K562 (cell line): Measurements from ENCODE around the gene RHEB. TPM values are rescaled to one million over a fixed set of nuclear protein-coding genes. Genes with fewer than 3 reads are reported as not detected.
"Not testable (repeated sequence)": the region's sequence is repeated elsewhere in the genome, so short reads cannot be mapped to it uniquely, and the experiment has no call there.

Source experiments
- ATAC-seq: fragments of 200-7000 bp; cut with Tn5 transposase; 3 replicates; pipeline ENCODE4 v1.9.1; 2020; ENCODE audit warnings: moderate library complexity
- BruUV-seq: library from RNA; stranded (reverse); fragments of 400-500 nt; replicated peaks from 2 replicates; lab custom pipeline; 2021; lab: Mats Ljungman, UMichigan
- CTCF ChIA-PET: fragments of 300-600 bp; formaldehyde crosslinking; extraction: SDS; loops from one replicate; lab custom pipeline; 2021; ENCODE audit warnings: low intra/inter-chr PET ratio; lab: Yijun Ruan, JAX
- POLR2A ChIA-PET: fragments of 300-600, 350-650 bp; sonication (Branson Sonifier 250); formaldehyde crosslinking; extraction: SDS; loops from one replicate; lab custom pipeline; 2021; ENCODE audit warnings: antibody characterized with exemption, inconsistent platforms; lab: Yijun Ruan, JAX
- DNase-seq, 4 experiments: peaks; one replicate each; pipeline versions ENCODE4 v3.0.0 to v3.0.0-alpha.2; 2011 to 2018; ENCODE audit warnings: low spot score in 3 of 4, mixed read lengths in 3 of 4; ENCODE audit errors: extremely low read depth in 1 of 4
- FAIRE-seq: peaks from 2 replicates; lab custom pipeline; 2011; peaks lifted over from hg19 to GRCh38; lab: Jason Lieb, UNC
- H2AFZ ChIP-seq: 2 replicates; pipeline ENCODE4 v1.6.0; 2011; ENCODE audit warnings: low read depth, low read length, control low read depth, inconsistent platforms
- H3K27ac ChIP-seq: fragments of 200-600 bp; 3 replicates; pipeline ENCODE4 v1.8.0; 2011; ENCODE audit warnings: low read depth, mild to moderate bottlenecking, control low read depth, inconsistent platforms, low read length, moderate library complexity, mixed read lengths; ENCODE audit errors: extremely low read depth
- H3K27me3 ChIP-seq, 2 experiments: fragments of 300-600 bp in 1 of 2; 2 replicates in 1 of 2; 3 replicates in 1 of 2; pipeline versions ENCODE4 v1.6.0 to v1.8.0; 2011; ENCODE audit warnings: inconsistent platforms in 2 of 2, low read length in 2 of 2, mild to moderate bottlenecking in 1 of 2, mixed read lengths in 1 of 2, moderate library complexity in 1 of 2; ENCODE audit not compliant: control insufficient read depth in 2 of 2, insufficient read depth in 2 of 2
- H3K36me3 ChIP-seq: fragments of 300-600 bp; 3 replicates; pipeline ENCODE4 v1.8.0; 2011; ENCODE audit warnings: mild to moderate bottlenecking, low read length, inconsistent platforms; ENCODE audit not compliant: control insufficient read depth, insufficient read depth
- H3K4me1 ChIP-seq, 2 experiments: fragments of 200-600 bp in 1 of 2; replicated peaks in 1 of 2; 2 replicates in 1 of 2; 3 replicates in 1 of 2; pipeline versions ENCODE4 v1.5.1 to v1.8.0; 2011; ENCODE audit warnings: inconsistent platforms in 2 of 2, low read length in 2 of 2, mild to moderate bottlenecking in 1 of 2, mixed read lengths in 1 of 2, moderate library complexity in 1 of 2; ENCODE audit not compliant: control insufficient read depth in 2 of 2, insufficient read depth in 2 of 2
- H3K4me2 ChIP-seq: 2 replicates; pipeline ENCODE4 v1.6.1; 2011; ENCODE audit warnings: low read length, control low read depth, inconsistent platforms, mixed read lengths; ENCODE audit not compliant: insufficient read depth
- H3K4me3 ChIP-seq: fragments of 200-600 bp; sonication (generic), shearing (Covaris generic); 2 replicates; pipeline ENCODE4 v1.5.1; 2016; ENCODE audit warnings: control low read depth, inconsistent platforms
- H3K79me2 ChIP-seq: fragments of 200-600 bp; 3 replicates; pipeline ENCODE4 v1.8.0; 2011; ENCODE audit warnings: low read length, inconsistent platforms; ENCODE audit not compliant: control insufficient read depth, insufficient read depth
- H3K9ac ChIP-seq, 2 experiments: 2 replicates each; pipeline versions ENCODE4 v1.6.0 to v1.6.1; 2011; ENCODE audit warnings: low read depth in 2 of 2, low read length in 2 of 2, control low read depth in 1 of 2, inconsistent platforms in 1 of 2, mild to moderate bottlenecking in 1 of 2, mixed read lengths in 1 of 2; ENCODE audit not compliant: insufficient read depth in 1 of 2
- H3K9me1 ChIP-seq: one replicate; pipeline ENCODE4 v1.6.0; 2011; ENCODE audit warnings: inconsistent platforms, mild to moderate bottlenecking, low read length, moderate library complexity; ENCODE audit not compliant: control insufficient read depth, insufficient read depth
- H3K9me3 ChIP-seq: replicated peaks from 2 replicates; pipeline ENCODE4 v1.5.1; 2011; ENCODE audit warnings: low read depth, low read length, inconsistent platforms; ENCODE audit not compliant: control insufficient read depth, insufficient read depth
- H4K20me1 ChIP-seq: replicated peaks from 2 replicates; pipeline ENCODE4 v1.6.1; 2011; ENCODE audit warnings: low read length, inconsistent platforms, mixed read lengths; ENCODE audit not compliant: control insufficient read depth, insufficient read depth
- CBX3 ChIP-seq, 2 experiments: IDR thresholded peaks; 1 replicate in 1 of 2; 2 replicates in 1 of 2; pipeline ENCODE4 v1.6.1; 2012; ENCODE audit warnings: inconsistent platforms in 2 of 2, low read length in 2 of 2, borderline replicate concordance in 1 of 2, control low read depth in 1 of 2
- HCFC1 ChIP-seq: IDR thresholded peaks from 2 replicates; pipeline ENCODE4 v1.6.1; 2012; ENCODE audit warnings: low read depth, low read length, improper control_type of control experiment
- HNRNPLL ChIP-seq: fragments of 200-400 bp; formaldehyde crosslinking; IDR thresholded peaks from 2 replicates; pipeline ENCODE4 v1.6.1; 2017; ENCODE audit warnings: low read length, low read depth, mild to moderate bottlenecking; ENCODE audit not compliant: poor library complexity, severe bottlenecking
- RAD21 ChIP-seq, 2 experiments: fragments of 250-450 bp in 1 of 2; fragments of 450-650 bp in 1 of 2; sonication (Bioruptor Pico) in 1 of 2; formaldehyde crosslinking in 1 of 2; IDR thresholded peaks in 1 of 2; conservative IDR thresholded peaks in 1 of 2; 2 replicates each; pipeline versions ENCODE4 v1.4.0 to v1.8.0; 2020 to 2022; ENCODE audit warnings: mild to moderate bottlenecking in 2 of 2, moderate library complexity in 1 of 2
- SIN3B ChIP-seq: fragments of 450-650 bp; IDR thresholded peaks from 2 replicates; pipeline ENCODE4 v1.6.1; 2017; ENCODE audit warnings: low read depth, mild to moderate bottlenecking, moderate library complexity
- SMAD4 ChIP-seq: fragments of 250-450 bp; sonication (Bioruptor Pico); conservative IDR thresholded peaks from 2 replicates; pipeline ENCODE4 v1.8.0; 2021; ENCODE audit warnings: inconsistent platforms, mild to moderate bottlenecking, moderate library complexity
- ZFX ChIP-seq: sonication (generic); formaldehyde crosslinking; IDR thresholded peaks from 2 replicates; pipeline ENCODE4 v1.8.0; 2022; ENCODE audit warnings: mild to moderate bottlenecking, missing genetic modification reagents, moderate library complexity
- ZNF24 ChIP-seq: fragments of 450-650 bp; IDR thresholded peaks from 2 replicates; pipeline ENCODE4 v1.6.1; 2016
- ZSCAN29 ChIP-seq: fragments of 450-650 bp; IDR thresholded peaks from 2 replicates; pipeline ENCODE4 v1.6.1; 2017
- WGBS: fragments of 100-300 bp; shearing (Covaris generic); methylation state at CpG from one replicate; pipeline ENCODE4 v1.1.6; 2016; ENCODE audit warnings: low coverage, mixed read lengths; ENCODE audit not compliant: insufficient coverage; ENCODE audit errors: missing lambda C conversion rate; 5-methylcytosine and 5-hydroxymethylcytosine counted together
- in situ Hi-C: fragments of 300-500 bp; cut with MboI; formaldehyde crosslinking; loops from 4 replicates; pipeline ENCODE4 v1.15.0; 2018; ENCODE audit warnings: inconsistent platforms, mixed read lengths
- intact Hi-C: fragments of 100-400 bp; cut with micrococcal nuclease; formaldehyde crosslinking; loops from 2 replicates; pipeline ENCODE4 v1.14.2; 2022
- polyA plus RNA-seq, 8 experiments: library from polyadenylated mRNA; depleted of rRNA in 4 of 8; stranded (reverse) in 5 of 8; unstranded in 3 of 8; fragments of >200 nt; fragmentation: Nextera tagmentation in 2 of 8; fragmentation: Illumina TruSeq in 1 of 8; extraction: Ambion mirVana in 2 of 8; extraction: Trizol in 1 of 8; gene quantifications; 2 replicates each; pipeline versions ENCODE4 v1.2.1 to v1.2.3, GENCODE V29; 2011 to 2014; ENCODE audit warnings: inconsistent platforms in 1 of 8, missing spikeins in 1 of 8
- total RNA-seq, 7 experiments: library from RNA; depleted of rRNA in 6 of 7; stranded (reverse); fragments of >200 nt in 6 of 7; fragmentation: Illumina TruSeq in 2 of 7; extraction: Trizol in 2 of 7; gene quantifications; 2 replicates each; pipeline versions ENCODE4 v1.2.1 to v1.2.3, GENCODE V29; 2011 to 2021; ENCODE audit warnings: low replicate concordance in 1 of 7
- TF ChIP-seq, protein P1 (sequence below): fragments of 450-650 bp; IDR thresholded peaks from 2 replicates; pipeline ENCODE4 v1.7.1; 2018; ENCODE audit warnings: mild to moderate bottlenecking, low read depth; ENCODE audit not compliant: partially characterized antibody
- TF ChIP-seq, protein P2 (sequence below), 2 experiments: fragments of 200-800 bp in 1 of 2; sonication (Bioruptor generic) in 1 of 2; sonication (generic) in 1 of 2; formaldehyde crosslinking in 1 of 2; IDR thresholded peaks in 1 of 2; conservative IDR thresholded peaks in 1 of 2; 2 replicates each; pipeline versions ENCODE4 v1.5.0 to v1.6.1; 2016 to 2020; ENCODE audit warnings: missing compliant biosample characterization in 1 of 2, missing genetic modification characterization in 1 of 2, missing genetic modification reagents in 1 of 2

RHEB gene
- total and polyA plus RNA-seq, 9 of the 15 experiments (the other 6 are each of a cell fraction or from before 2014, with no cell fraction given) = 28.5 to 249 (median 182) TPM

DNA sequence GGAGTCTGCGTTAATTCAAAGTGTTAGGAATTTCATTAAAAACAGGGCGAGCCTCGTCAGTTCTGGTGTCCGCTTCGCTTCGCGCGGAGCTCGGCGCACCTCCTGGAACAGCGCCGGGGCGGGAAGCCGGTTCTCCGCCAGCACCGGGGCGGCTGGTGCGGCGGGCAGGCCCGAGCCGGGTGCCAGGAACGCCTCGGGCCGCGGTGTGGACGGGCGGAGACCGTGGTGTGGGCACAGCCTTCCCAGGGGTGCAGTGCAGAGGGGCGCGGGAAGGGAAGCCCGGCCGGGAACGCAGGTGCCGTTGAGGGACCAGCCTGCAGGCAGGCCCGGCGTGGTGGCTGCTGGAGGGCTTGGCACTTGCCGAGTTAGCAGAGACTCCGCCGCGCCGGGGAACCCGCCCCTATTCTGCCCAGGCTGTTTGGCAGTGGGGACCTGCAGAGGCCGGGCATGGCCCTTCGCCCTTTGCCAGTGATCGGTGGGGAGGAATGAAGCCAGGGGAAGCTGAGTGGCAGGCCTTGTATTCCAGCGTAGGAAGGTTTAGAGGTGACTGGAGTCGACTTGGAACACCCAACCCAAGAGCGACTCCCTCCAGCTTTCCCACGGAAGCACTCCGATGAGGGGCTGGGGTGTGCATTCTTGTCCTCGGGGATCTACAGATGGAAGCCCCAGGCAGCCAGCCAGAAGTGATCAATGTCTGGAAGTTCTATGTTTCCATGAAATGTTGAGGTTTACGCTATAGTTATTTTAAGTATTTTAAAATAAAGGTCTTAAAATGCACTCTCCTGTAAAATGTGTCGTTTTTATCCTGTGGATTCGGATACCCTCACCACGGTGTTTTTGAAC lies 945 bp upstream of the RHEB start (continued):
- TF ChIP-seq SMAD4 (CRISPR knock-in tag) = 0 out of 2 replicates have a peak, but pooled peaks have one; percentile 0
- TF ChIP-seq, all 486 proteins: peak for 44

DNA sequence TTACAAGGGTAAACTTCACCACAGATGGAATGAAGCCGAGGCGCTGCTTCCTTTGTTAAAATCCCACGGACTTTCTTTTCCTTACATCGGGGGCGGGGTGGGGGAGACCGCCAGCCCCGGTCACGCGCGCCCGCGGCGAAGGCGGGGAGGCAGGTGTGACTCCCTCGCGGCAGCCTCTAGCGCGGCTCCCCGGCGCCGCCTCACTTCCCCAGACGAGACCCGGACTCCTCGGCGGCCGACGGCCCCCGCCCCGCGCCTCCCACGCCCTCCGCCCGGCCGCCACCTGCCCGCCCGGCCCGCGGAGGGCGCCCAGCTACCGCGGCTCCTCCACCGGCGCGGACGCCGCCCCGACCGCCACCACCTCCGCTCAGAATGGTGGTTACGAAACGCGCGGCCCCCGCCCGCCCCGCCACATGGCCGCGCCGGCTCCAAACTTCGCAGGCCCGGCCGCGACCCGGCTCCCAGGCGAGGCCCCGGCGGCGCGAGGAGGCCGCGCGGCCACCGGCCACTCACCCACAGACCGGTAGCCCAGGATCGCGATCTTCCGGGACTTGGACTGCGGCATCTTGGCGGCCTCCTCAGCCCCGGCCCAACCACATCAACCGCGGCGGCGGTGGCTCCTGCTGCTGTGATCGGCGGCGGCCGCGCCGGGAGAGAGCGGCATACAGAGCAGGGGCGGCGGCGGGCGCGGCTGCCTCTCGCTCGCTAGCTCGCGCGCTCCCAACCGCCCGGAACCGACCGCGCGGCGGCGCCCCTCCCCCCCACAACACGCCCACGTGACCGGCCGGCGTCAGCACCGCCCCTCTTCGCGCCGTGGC lies 539 bp downstream of the RHEB start:
- Histone ChIP-seq H3K4me2 (peak overlapping the region; percentile 97), H2AFZ (peak overlapping the region; percentile 27; the same call in 1 of the 2 replicates), H3K36me3 (peaks cover 20% of the 10 kb centered on the region; the same call in 2 of the 3 replicates), H4K20me1 (peaks cover 45% of the 10 kb centered on the region), H3K27ac (peak overlapping the region; percentile 89), H3K79me2 (peaks cover 52% of the 10 kb centered on the region), H3K9ac (peak overlapping the region; percentile 94), H3K4me1 (peaks cover 25 to 28% of the 10 kb centered on the region in 2 experiments; a peak in 4 of 5 replicates), H3K4me3 (peak overlapping the region; percentile 69)
- H3K9me3 ChIP-seq, in situ Hi-C loops, BruUV-seq, FAIRE-seq, H3K27me3 ChIP-seq, H3K9me1 ChIP-seq: not testable (repeated sequence)
- WGBS = 2% methylated on average over 71 of the region's 118 CpGs
- POLR2A ChIA-PET = interaction anchor here (0.5 to 5.5 kb wide), 13 partner anchors 9 to 1196 kb away, joined by 3 to 71 read pairs (median 3); partner anchors contain the start of gene LRRC61
- ATAC-seq (peak; percentile 84), DNase-seq (peak; percentile 71 to 80 (median 78))
- CTCF ChIA-PET = interaction anchor here (0.6 kb wide), 1 partner anchor 264 kb away, joined by 3 read pairs; no protein-coding TSS in a partner anchor
- intact Hi-C loops = loop anchor here (5.0 kb wide), 1 partner anchor 113 kb away; no protein-coding TSS in a partner anchor
- peak; percentile 22; the same call in 1 of the 2 replicates for TF ChIP-seq HCFC1
- TF ChIP-seq, protein P1, sequence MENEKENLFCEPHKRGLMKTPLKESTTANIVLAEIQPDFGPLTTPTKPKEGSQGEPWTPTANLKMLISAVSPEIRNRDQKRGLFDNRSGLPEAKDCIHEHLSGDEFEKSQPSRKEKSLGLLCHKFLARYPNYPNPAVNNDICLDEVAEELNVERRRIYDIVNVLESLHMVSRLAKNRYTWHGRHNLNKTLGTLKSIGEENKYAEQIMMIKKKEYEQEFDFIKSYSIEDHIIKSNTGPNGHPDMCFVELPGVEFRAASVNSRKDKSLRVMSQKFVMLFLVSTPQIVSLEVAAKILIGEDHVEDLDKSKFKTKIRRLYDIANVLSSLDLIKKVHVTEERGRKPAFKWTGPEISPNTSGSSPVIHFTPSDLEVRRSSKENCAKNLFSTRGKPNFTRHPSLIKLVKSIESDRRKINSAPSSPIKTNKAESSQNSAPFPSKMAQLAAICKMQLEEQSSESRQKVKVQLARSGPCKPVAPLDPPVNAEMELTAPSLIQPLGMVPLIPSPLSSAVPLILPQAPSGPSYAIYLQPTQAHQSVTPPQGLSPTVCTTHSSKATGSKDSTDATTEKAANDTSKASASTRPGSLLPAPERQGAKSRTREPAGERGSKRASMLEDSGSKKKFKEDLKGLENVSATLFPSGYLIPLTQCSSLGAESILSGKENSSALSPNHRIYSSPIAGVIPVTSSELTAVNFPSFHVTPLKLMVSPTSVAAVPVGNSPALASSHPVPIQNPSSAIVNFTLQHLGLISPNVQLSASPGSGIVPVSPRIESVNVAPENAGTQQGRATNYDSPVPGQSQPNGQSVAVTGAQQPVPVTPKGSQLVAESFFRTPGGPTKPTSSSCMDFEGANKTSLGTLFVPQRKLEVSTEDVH = peak; percentile 26
- peak; percentile 45 for TF ChIP-seq HNRNPLL
- peak in 1 of 2 experiments; percentile 35; a peak in 1 of 4 replicates for TF ChIP-seq RAD21 (CRISPR knock-in tag; conservative IDR thresholded peaks at IDR 0.05 in 1 of 2, IDR thresholded peaks at IDR 0.05 in 1 of 2)
- TF ChIP-seq SMAD4 (CRISPR knock-in tag) = peak; percentile 98
- TF ChIP-seq, protein P2, sequence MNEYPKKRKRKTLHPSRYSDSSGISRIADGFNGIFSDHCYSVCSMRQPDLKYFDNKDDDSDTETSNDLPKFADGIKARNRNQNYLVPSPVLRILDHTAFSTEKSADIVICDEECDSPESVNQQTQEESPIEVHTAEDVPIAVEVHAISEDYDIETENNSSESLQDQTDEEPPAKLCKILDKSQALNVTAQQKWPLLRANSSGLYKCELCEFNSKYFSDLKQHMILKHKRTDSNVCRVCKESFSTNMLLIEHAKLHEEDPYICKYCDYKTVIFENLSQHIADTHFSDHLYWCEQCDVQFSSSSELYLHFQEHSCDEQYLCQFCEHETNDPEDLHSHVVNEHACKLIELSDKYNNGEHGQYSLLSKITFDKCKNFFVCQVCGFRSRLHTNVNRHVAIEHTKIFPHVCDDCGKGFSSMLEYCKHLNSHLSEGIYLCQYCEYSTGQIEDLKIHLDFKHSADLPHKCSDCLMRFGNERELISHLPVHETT (CRISPR knock-in tag; conservative IDR thresholded peaks at IDR 0.05 in 1 of 2, IDR thresholded peaks at IDR 0.05 in 1 of 2) = peak in 1 of 2 experiments; percentile 87; a peak in 2 of 4 replicates
- TF ChIP-seq ZSCAN29 = peak; percentile 49; the same call in 1 of the 2 replicates
- peak; percentile 74; the same call in 1 of the 2 replicates for TF ChIP-seq SIN3B
- 0 out of 3 replicates have a peak, but pooled peaks of 1 of the 2 experiments have one; percentile 27 for TF ChIP-seq CBX3 (IDR thresholded peaks at IDR 0.05; ENCODE audit: borderline replicate concordance in 1 of 2, low read length in 2 of 2)
- TF ChIP-seq ZFX (CRISPR knock-in tag) = peak; percentile 73
- 0 out of 2 replicates have a peak, but pooled peaks have one; percentile 57 for TF ChIP-seq ZNF24
